Measurements from ENCODE around the gene KHSRP. TPM values are rescaled to one million over a fixed set of nuclear protein-coding genes. Genes with fewer than 3 reads are reported as not detected.
"Not testable (repeated sequence)": the region's sequence is repeated elsewhere in the genome, so short reads cannot be mapped to it uniquely, and the experiment has no call there.

The KHSRP gene
- total RNA-seq, 1 donor from 2014 or later: 55.8 TPM

GRCh38 chr19:6402058-6402457, 22.6 kb downstream of the KHSRP start:
- no peak for DNase-seq (ENCODE audit: low read depth)
- H3K4me3 ChIP-seq (ENCODE audit: low read depth, low read length): no peak overlapping the region
- H3K36me3 ChIP-seq (ENCODE audit: control insufficient read depth, insufficient read depth, low read length): no peaks in the 10 kb centered on the region
- FAIRE-seq: no peak
- H3K27me3 ChIP-seq (ENCODE audit: control insufficient read depth, insufficient read depth, low read length): no peaks in the 10 kb centered on the region
- TF ChIP-seq CTCF (IDR thresholded peaks at IDR 0.05; ENCODE audit: insufficient read depth, low read length, severe bottlenecking): no peak

- not testable (repeated sequence) for H3K4me3 ChIP-seq (ENCODE audit: low read depth, low read length); FAIRE-seq; H3K27me3 ChIP-seq (ENCODE audit: control insufficient read depth, insufficient read depth, low read length)
Observed at GRCh38 chr19:6400062-6400944, 24.3 kb downstream of the KHSRP start.

GRCh38 chr19:6396305-6396704, 28.3 kb downstream of the KHSRP start:
- DNase-seq (ENCODE audit: low read depth) (no peak), FAIRE-seq (no peak)
- peaks cover 2% of the 10 kb centered on the region for H3K36me3 ChIP-seq (ENCODE audit: control insufficient read depth, insufficient read depth, low read length)
- no peak for TF ChIP-seq CTCF (IDR thresholded peaks at IDR 0.05; ENCODE audit: insufficient read depth, low read length, severe bottlenecking)
- no peaks in the 10 kb centered on the region for H3K27me3 ChIP-seq (ENCODE audit: control insufficient read depth, insufficient read depth, low read length)
- no peak overlapping the region for H3K4me3 ChIP-seq (ENCODE audit: low read depth, low read length)

More at GRCh38 chr19:6400062-6400944, 24.3 kb downstream of the KHSRP start:
- not testable (repeated sequence) for H3K36me3 ChIP-seq (ENCODE audit: control insufficient read depth, insufficient read depth, low read length); DNase-seq (ENCODE audit: low read depth)

GRCh38 chr19:6394831-6395230, 29.8 kb downstream of the KHSRP start:
- Histone ChIP-seq H3K4me3 (ENCODE audit: low read depth, low read length) (no peak overlapping the region), H3K27me3 (ENCODE audit: control insufficient read depth, insufficient read depth, low read length) (no peaks in the 10 kb centered on the region), H3K36me3 (ENCODE audit: control insufficient read depth, insufficient read depth, low read length) (peaks cover 4% of the 10 kb centered on the region)
- DNase-seq (ENCODE audit: low read depth) (no peak), FAIRE-seq (no peak)
- TF ChIP-seq CTCF (IDR thresholded peaks at IDR 0.05; ENCODE audit: insufficient read depth, low read length, severe bottlenecking): no peak

GRCh38 chr19:6393983-6394412, 30.6 kb downstream of the KHSRP start:
- no peaks in the 10 kb centered on the region for H3K27me3 ChIP-seq (ENCODE audit: control insufficient read depth, insufficient read depth, low read length)
- TF ChIP-seq CTCF (IDR thresholded peaks at IDR 0.05; ENCODE audit: insufficient read depth, low read length, severe bottlenecking): no peak
- H3K36me3 ChIP-seq (ENCODE audit: control insufficient read depth, insufficient read depth, low read length): peaks cover 8% of the 10 kb centered on the region
- DNase-seq (ENCODE audit: low read depth) (no peak), FAIRE-seq (no peak)
- H3K4me3 ChIP-seq (ENCODE audit: low read depth, low read length): peak overlapping the region; percentile 74

GRCh38 chr19:6393074-6393982, 31.3 kb downstream of the KHSRP start, which contains the start of gene GTF2F1:
GTF2F1 (minus strand) TSS chr19:6393164; CDS start chr19:6392995, 169 bp downstream.
- DNase-seq (ENCODE audit: low read depth) (peak; percentile 77), FAIRE-seq (no peak)
- no peaks in the 10 kb centered on the region for H3K27me3 ChIP-seq (ENCODE audit: control insufficient read depth, insufficient read depth, low read length)
- H3K4me3 ChIP-seq (ENCODE audit: low read depth, low read length): peak within 1 kb of the TSS; percentile 74
- TF ChIP-seq CTCF (IDR thresholded peaks at IDR 0.05; ENCODE audit: insufficient read depth, low read length, severe bottlenecking): peak; percentile 42
- peaks cover 13% of the 10 kb centered on the region for H3K36me3 ChIP-seq (ENCODE audit: control insufficient read depth, insufficient read depth, low read length)
